Right atrium auricular region (tissue), 2 donors: ENCODE measurements around the gene NDUFS3. TPM values are rescaled to one million over a fixed set of nuclear protein-coding genes. Genes with fewer than 3 reads are reported as not detected.

Source experiments
- DNase-seq: peaks from one replicate; pipeline ENCODE4 v3.0.0-alpha.2; 2019; ENCODE audit warnings: low spot score
- H3K27ac ChIP-seq, 2 donors: fragments of 200-600 bp; sonication (generic); 1 replicate in 1 of 2; 2 replicates in 1 of 2; pipeline ENCODE4 v1.5.1; 2016 to 2019
- H3K27me3 ChIP-seq, 2 donors: fragments of 200-600 bp; sonication (generic); one replicate each; pipeline versions ENCODE4 v1.5.1 to v1.6.0; 2017 to 2019
- H3K36me3 ChIP-seq: fragments of 200-600 bp; sonication (generic); one replicate; pipeline ENCODE4 v1.5.1; 2016
- H3K4me1 ChIP-seq, 2 donors: fragments of 200-600 bp; sonication (generic); one replicate each; pipeline versions ENCODE4 v1.5.1 to v1.6.0; 2017 to 2019
- H3K4me3 ChIP-seq, 2 donors: fragments of 200-600 bp; sonication (generic); 1 replicate in 1 of 2; 2 replicates in 1 of 2; pipeline ENCODE4 v1.5.1; 2017 to 2019; ENCODE audit warnings: mild to moderate bottlenecking in 1 of 2, moderate library complexity in 1 of 2
- H3K9me3 ChIP-seq, 2 donors: fragments of 200-600 bp; sonication (generic); one replicate each; pipeline ENCODE4 v1.5.1; 2019
- CTCF ChIP-seq, 2 donors: fragments of 200-600 bp; sonication (generic); IDR thresholded peaks; one replicate each; pipeline ENCODE4 v1.5.1; 2019; ENCODE audit warnings: antibody characterized with exemption in 2 of 2
- total RNA-seq, 2 donors: library from RNA; depleted of rRNA; stranded (reverse); fragments of >200 nt; gene quantifications; one replicate each; pipeline ENCODE4 v1.1.0, GENCODE V29; 2016

The NDUFS3 gene
- total RNA-seq, 2 donors from 2014 or later, result 93.4 to 125 TPM

GRCh38 chr11:47571895-47572294 lies 7.0 kb upstream of the NDUFS3 start:
- Histone ChIP-seq H3K27ac (no peak overlapping the region), H3K27me3 (no peaks in the 10 kb centered on the region), H3K4me1 (peaks cover 0 to 25% of the 10 kb centered on the region in 2 donors), H3K4me3 (no peak overlapping the region), H3K36me3 (peaks cover 33% of the 10 kb centered on the region), H3K9me3 (no peaks in the 10 kb centered on the region)
- TF ChIP-seq CTCF (IDR thresholded peaks at IDR 0.05), result no peak
- DNase-seq, result no peak

GRCh38 chr11:47572715-47573255 lies 6.1 kb upstream of the NDUFS3 start:
- peaks cover 0 to 32% of the 10 kb centered on the region in 2 donors for H3K4me1 ChIP-seq
- H3K27me3 ChIP-seq, result no peaks in the 10 kb centered on the region
- peak overlapping the region; percentile 17 to 37 for H3K27ac ChIP-seq
- peaks cover 33% of the 10 kb centered on the region for H3K36me3 ChIP-seq
- no peak for DNase-seq
- H3K9me3 ChIP-seq, result no peaks in the 10 kb centered on the region
- no peak for TF ChIP-seq CTCF (IDR thresholded peaks at IDR 0.05)
- H3K4me3 ChIP-seq, result no peak overlapping the region

GRCh38 chr11:47573321-47573720 lies 5.6 kb upstream of the NDUFS3 start:
- no peak for TF ChIP-seq CTCF (IDR thresholded peaks at IDR 0.05)
- Histone ChIP-seq H3K4me1 (peaks cover 0 to 37% of the 10 kb centered on the region in 2 donors), H3K27ac (no peak overlapping the region), H3K36me3 (peaks cover 33% of the 10 kb centered on the region), H3K4me3 (no peak overlapping the region), H3K9me3 (no peaks in the 10 kb centered on the region), H3K27me3 (no peaks in the 10 kb centered on the region)
- no peak for DNase-seq

- Histone ChIP-seq H3K4me3 (peak overlapping the region in 1 of 2 donors; percentile 99), H3K36me3 (peaks cover 55% of the 10 kb centered on the region), H3K27me3 (no peaks in the 10 kb centered on the region), H3K9me3 (no peaks in the 10 kb centered on the region), H3K4me1 (peaks cover 0 to 42% of the 10 kb centered on the region in 2 donors), H3K27ac (no peak overlapping the region)
- no peak for TF ChIP-seq CTCF (IDR thresholded peaks at IDR 0.05)
- DNase-seq, result no peak
Measured at GRCh38 chr11:47577460-47578041, 1.3 kb upstream of the NDUFS3 start.

GRCh38 chr11:47583844-47584243 lies 5.0 kb downstream of the NDUFS3 start:
- no peaks in the 10 kb centered on the region for H3K27me3 ChIP-seq
- H3K27ac ChIP-seq, result no peak overlapping the region
- DNase-seq, result no peak
- peaks cover 50% of the 10 kb centered on the region for H3K36me3 ChIP-seq
- no peak overlapping the region for H3K4me3 ChIP-seq
- peaks cover 0 to 18% of the 10 kb centered on the region in 2 donors for H3K4me1 ChIP-seq
- H3K9me3 ChIP-seq, result no peaks in the 10 kb centered on the region
- TF ChIP-seq CTCF (IDR thresholded peaks at IDR 0.05), result no peak
